Measurements from ENCODE around the gene GPR179.
A peak's percentile ranks its signal among the peaks of the same experiment; 100 is the strongest.
"Not testable (repeated sequence)": the region's sequence is repeated elsewhere in the genome, so short reads cannot be mapped to it uniquely, and the experiment has no call there.

DNA sequence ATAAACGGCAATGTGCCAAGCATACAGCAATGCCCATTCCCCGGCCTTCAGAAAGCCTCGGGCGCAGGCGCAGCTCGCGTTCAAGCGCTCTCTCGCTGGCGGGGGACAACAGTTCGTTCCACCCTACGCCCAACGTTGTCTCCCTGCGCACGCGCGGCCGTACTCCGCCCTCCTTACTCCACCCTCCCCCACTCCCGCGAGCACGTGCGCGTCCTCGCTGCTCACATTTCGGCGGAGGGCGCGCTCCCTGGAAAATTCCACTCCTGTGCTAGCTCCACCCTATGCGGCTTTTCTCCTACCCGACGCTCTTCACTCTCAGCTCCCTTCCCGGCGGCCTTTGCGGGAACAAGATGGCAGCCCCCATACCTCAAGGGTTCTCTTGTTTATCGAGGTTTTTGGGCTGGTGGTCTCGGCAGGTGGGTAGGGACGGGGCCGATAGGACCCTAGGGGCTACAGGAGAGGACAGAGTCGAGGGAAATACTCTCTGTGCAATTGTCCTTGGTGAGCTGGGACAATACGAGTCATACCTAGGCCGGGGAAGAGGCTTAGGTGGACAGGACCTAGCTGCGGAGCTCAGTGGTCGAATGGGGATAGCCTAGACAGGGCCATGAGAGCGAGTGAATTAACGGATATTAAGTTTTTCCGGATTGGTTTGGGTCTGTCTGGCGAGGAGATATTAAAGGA, 46.8 kb downstream of the GPR179 start, which contains the start of gene MRPL45:
- not testable (repeated sequence) for TF ChIP-seq EP300 (conservative IDR thresholded peaks at IDR 0.05; ENCODE audit: poor library complexity, severe bottlenecking); EZH2 (IDR thresholded peaks at IDR 0.05; ENCODE audit: borderline replicate concordance, insufficient read depth, low read length, poor library complexity, severe bottlenecking); SMC3 (conservative IDR thresholded peaks at IDR 0.05; ENCODE audit: poor library complexity); RAD21 (conservative IDR thresholded peaks at IDR 0.05); TAF1 (IDR thresholded peaks at IDR 0.05; ENCODE audit: low read depth)
- TF ChIP-seq, protein P1, sequence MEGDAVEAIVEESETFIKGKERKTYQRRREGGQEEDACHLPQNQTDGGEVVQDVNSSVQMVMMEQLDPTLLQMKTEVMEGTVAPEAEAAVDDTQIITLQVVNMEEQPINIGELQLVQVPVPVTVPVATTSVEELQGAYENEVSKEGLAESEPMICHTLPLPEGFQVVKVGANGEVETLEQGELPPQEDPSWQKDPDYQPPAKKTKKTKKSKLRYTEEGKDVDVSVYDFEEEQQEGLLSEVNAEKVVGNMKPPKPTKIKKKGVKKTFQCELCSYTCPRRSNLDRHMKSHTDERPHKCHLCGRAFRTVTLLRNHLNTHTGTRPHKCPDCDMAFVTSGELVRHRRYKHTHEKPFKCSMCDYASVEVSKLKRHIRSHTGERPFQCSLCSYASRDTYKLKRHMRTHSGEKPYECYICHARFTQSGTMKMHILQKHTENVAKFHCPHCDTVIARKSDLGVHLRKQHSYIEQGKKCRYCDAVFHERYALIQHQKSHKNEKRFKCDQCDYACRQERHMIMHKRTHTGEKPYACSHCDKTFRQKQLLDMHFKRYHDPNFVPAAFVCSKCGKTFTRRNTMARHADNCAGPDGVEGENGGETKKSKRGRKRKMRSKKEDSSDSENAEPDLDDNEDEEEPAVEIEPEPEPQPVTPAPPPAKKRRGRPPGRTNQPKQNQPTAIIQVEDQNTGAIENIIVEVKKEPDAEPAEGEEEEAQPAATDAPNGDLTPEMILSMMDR (IDR thresholded peaks at IDR 0.05; ENCODE audit: poor library complexity, severe bottlenecking), result peak; percentile 12
- TF ChIP-seq, protein P2, sequence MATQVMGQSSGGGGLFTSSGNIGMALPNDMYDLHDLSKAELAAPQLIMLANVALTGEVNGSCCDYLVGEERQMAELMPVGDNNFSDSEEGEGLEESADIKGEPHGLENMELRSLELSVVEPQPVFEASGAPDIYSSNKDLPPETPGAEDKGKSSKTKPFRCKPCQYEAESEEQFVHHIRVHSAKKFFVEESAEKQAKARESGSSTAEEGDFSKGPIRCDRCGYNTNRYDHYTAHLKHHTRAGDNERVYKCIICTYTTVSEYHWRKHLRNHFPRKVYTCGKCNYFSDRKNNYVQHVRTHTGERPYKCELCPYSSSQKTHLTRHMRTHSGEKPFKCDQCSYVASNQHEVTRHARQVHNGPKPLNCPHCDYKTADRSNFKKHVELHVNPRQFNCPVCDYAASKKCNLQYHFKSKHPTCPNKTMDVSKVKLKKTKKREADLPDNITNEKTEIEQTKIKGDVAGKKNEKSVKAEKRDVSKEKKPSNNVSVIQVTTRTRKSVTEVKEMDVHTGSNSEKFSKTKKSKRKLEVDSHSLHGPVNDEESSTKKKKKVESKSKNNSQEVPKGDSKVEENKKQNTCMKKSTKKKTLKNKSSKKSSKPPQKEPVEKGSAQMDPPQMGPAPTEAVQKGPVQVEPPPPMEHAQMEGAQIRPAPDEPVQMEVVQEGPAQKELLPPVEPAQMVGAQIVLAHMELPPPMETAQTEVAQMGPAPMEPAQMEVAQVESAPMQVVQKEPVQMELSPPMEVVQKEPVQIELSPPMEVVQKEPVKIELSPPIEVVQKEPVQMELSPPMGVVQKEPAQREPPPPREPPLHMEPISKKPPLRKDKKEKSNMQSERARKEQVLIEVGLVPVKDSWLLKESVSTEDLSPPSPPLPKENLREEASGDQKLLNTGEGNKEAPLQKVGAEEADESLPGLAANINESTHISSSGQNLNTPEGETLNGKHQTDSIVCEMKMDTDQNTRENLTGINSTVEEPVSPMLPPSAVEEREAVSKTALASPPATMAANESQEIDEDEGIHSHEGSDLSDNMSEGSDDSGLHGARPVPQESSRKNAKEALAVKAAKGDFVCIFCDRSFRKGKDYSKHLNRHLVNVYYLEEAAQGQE (IDR thresholded peaks at IDR 0.05; ENCODE audit: borderline replicate concordance), result peak; percentile 51
- TF ChIP-seq MXI1 (conservative IDR thresholded peaks at IDR 0.05; ENCODE audit: poor library complexity, severe bottlenecking), result peak; percentile 69
- peak; percentile 68 for TF ChIP-seq POLR2AphosphoS5 (IDR thresholded peaks at IDR 0.05)
